GM23248 (cell line): Measurements from ENCODE around the gene RYR3.

Source experiments
- EZH2 ChIP-seq: fragments of 200-600 bp; sonication (generic); IDR thresholded peaks from 2 replicates; pipeline ENCODE4 v1.6.1; 2018; ENCODE audit warnings: antibody characterized with exemption, mild to moderate bottlenecking; ENCODE audit not compliant: insufficient read depth, poor library complexity, severe bottlenecking
- EZH2phosphoT487 ChIP-seq: fragments of 200-600 bp; sonication (generic); IDR thresholded peaks from 2 replicates; pipeline ENCODE4 v1.6.1; 2018; ENCODE audit warnings: antibody characterized with exemption, moderate library complexity, mild to moderate bottlenecking, low read depth; ENCODE audit not compliant: insufficient read depth

DNA sequence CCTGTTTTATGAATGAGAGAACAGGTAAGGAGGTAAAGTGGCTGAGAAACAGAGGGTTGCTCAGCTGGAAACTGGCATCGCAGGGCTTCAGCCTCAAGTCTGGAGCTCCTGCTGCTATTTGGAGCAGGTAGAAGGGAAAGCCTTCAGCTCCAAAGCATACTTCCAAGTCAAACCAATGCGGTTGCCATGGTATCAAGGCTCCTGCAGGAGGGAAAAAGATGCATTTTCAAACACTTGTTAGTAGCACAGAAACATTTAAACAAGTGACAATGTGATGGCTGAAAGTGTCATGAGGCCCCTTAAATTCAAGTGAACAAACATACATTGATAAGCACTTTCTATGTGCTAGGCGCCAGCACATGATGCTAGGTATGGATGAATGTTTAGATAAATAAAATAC, 60.4 kb downstream of the RYR3 start:
- TF ChIP-seq EZH2 (no peak), EZH2phosphoT487 (no peak)
